Measurements from ENCODE around the gene VPS54. TPM values are rescaled to one million over a fixed set of nuclear protein-coding genes. Genes with fewer than 3 reads are reported as not detected.
"Not testable (repeated sequence)": the region's sequence is repeated elsewhere in the genome, so short reads cannot be mapped to it uniquely, and the experiment has no call there.

Gene VPS54
- total RNA-seq, 4 donors from 2014 or later = 19.8 to 24.0 (median 22.2) TPM

GRCh38 chr2:63993871-63994270 lies 25.4 kb downstream of the VPS54 start:
- Histone ChIP-seq H3K36me3 (no peaks in the 10 kb centered on the region), H3K4me1 (no peaks in the 10 kb centered on the region), H3K9me3 (peaks cover 0 to 3% (median 0%) of the 10 kb centered on the region in 4 donors), H3K27me3 (no peaks in the 10 kb centered on the region), H3K4me3 (no peak overlapping the region), H3K27ac (no peak overlapping the region)
- no peak for TF ChIP-seq EP300 (IDR thresholded peaks at IDR 0.05)
- no peak for TF ChIP-seq CTCF (IDR thresholded peaks at IDR 0.05)
- TF ChIP-seq POLR2A (IDR thresholded peaks at IDR 0.05) = no peak
- no peak for DNase-seq (ENCODE audit: low spot score in 2 of 2)
- WGBS, 2 donors = 71 to 78% methylated on average over 5 of the region's 5 CpGs

GRCh38 chr2:63993130-63993584 lies 26.1 kb downstream of the VPS54 start:
- H3K27me3 ChIP-seq, H3K27ac ChIP-seq: not testable (repeated sequence)
- 79 to 80% methylated on average over 9 of the region's 9 CpGs for WGBS, 2 donors

GRCh38 chr2:63992061-63992685 lies 27.1 kb downstream of the VPS54 start:
- Histone ChIP-seq H3K36me3 (no peaks in the 10 kb centered on the region), H3K27ac (no peak overlapping the region), H3K4me1 (no peaks in the 10 kb centered on the region), H3K4me3 (no peak overlapping the region), H3K27me3 (no peaks in the 10 kb centered on the region), H3K9me3 (peaks cover 0 to 3% (median 0%) of the 10 kb centered on the region in 4 donors)
- DNase-seq (ENCODE audit: low spot score in 2 of 2) = no peak
- no peak for TF ChIP-seq EP300 (IDR thresholded peaks at IDR 0.05)
- TF ChIP-seq POLR2A (IDR thresholded peaks at IDR 0.05) = no peak
- no peak for TF ChIP-seq CTCF (IDR thresholded peaks at IDR 0.05)
- 88 to 90% methylated on average over 13 of the region's 13 CpGs for WGBS, 2 donors

More at GRCh38 chr2:63993130-63993584, 26.1 kb downstream of the VPS54 start:
- not testable (repeated sequence) for H3K4me1 ChIP-seq; DNase-seq (ENCODE audit: low spot score in 2 of 2); H3K4me3 ChIP-seq; H3K36me3 ChIP-seq; H3K9me3 ChIP-seq

GRCh38 chr2:63991173-63991999 lies 27.8 kb downstream of the VPS54 start:
- not testable (repeated sequence) for H3K4me3 ChIP-seq; H3K4me1 ChIP-seq; H3K27ac ChIP-seq; DNase-seq (ENCODE audit: low spot score in 2 of 2); H3K9me3 ChIP-seq; H3K27me3 ChIP-seq; H3K36me3 ChIP-seq
- 97% methylated on average over 12 of the region's 12 CpGs for WGBS, 2 donors

- H3K27me3 ChIP-seq = no peaks in the 10 kb centered on the region
- WGBS, 2 donors = 90 to 91% methylated on average over 12 of the region's 12 CpGs
- H3K4me1 ChIP-seq = peaks cover 0 to 7% (median under 1%) of the 10 kb centered on the region in 4 donors
- no peaks in the 10 kb centered on the region for H3K9me3 ChIP-seq
- H3K36me3 ChIP-seq = no peaks in the 10 kb centered on the region
- H3K4me3 ChIP-seq = no peak overlapping the region
- H3K27ac ChIP-seq = no peak overlapping the region
- DNase-seq (ENCODE audit: low spot score in 2 of 2) = no peak
- TF ChIP-seq EP300 (IDR thresholded peaks at IDR 0.05) (no peak), CTCF (IDR thresholded peaks at IDR 0.05) (no peak), POLR2A (IDR thresholded peaks at IDR 0.05) (no peak)
Measured at GRCh38 chr2:63990072-63990471, 29.2 kb downstream of the VPS54 start.

- H3K4me1 ChIP-seq; H3K27ac ChIP-seq; DNase-seq (ENCODE audit: low spot score in 2 of 2); H3K9me3 ChIP-seq; H3K27me3 ChIP-seq; H3K4me3 ChIP-seq; H3K36me3 ChIP-seq: not testable (repeated sequence)
- 94 to 95% methylated on average over 12 of the region's 12 CpGs for WGBS, 2 donors
Measured at GRCh38 chr2:63988842-63989436, 30.3 kb downstream of the VPS54 start.

All from tibial nerve (tissue), 4 donors.